DMS153 treated with DMSO at 0.1 percent for 48 hours (cell line): ENCODE measurements around the gene CDCP2.

ENCODE experiments used
- DNase-seq: peaks from one replicate; lab custom pipeline; 2025; ENCODE audit not compliant: unreplicated experiment; lab: John Stamatoyannopoulos, UW

The CDCP2 gene

DNA sequence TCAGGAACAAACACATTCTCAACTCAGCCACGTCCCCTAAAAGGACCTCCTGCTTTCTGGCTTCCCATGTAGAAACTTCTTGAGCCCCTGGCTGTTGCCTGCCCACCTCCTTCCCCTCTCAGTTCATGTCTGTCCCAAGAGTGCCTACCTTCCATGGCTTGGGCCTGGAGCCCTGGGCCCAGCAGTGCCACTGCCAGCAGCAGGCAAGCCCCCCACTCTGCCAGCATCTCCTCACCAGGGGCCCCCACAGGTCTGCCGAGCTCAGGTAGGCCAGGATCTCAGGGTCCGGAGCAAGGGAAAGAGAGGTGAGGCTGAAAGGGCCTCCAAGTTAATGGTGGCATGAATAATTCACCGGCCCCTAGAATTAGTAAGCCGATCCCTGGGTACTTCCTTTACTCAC, at the start of gene CDCP2:
TSS of gene CDCP2 (minus strand) at position 305 of the 400 bp plus-strand sequence. CDS start at position 227, 78 bp downstream.
- DNase-seq = no peak

- no peak for DNase-seq
These were observed 47.8 kb upstream of the CDCP2 start for GRCh38 chr1:54200519-54200997.

DNA sequence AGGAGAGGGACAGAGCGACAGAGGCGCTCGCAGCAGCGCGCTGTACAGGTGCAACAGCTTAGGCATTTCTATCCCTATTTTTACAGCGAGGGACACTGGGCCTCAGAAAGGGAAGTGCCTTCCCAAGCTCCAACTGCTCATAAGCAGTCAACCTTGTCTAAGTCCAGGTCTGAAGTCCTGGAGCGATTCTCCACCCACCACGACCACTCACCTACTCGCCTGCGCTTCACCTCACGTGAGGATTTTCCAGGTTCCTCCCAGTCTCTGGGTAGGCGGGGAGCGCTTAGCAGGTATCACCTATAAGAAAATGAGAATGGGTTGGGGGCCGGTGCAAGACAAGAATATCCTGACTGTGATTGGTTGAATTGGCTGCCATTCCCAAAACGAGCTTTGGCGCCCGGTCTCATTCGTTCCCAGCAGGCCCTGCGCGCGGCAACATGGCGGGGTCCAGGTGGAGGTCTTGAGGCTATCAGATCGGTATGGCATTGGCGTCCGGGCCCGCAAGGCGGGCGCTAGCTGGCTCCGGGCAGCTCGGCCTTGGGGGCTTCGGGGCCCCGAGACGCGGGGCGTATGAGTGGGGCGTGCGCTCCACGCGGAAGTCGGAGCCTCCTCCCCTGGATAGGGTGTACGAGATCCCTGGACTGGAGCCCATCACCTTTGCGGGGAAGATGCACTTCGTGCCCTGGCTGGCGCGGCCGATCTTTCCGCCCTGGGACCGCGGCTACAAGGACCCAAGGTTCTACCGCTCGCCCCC, 47.1 kb upstream of the CDCP2 start, which contains the start of the genes CYB5RL and MRPL37:
TSS of gene CYB5RL (minus strand) at position 266 of the 754 bp plus-strand sequence. CDS start 4,414 bp downstream, outside the sequence.
TSS of gene MRPL37 (plus strand) at position 403 of the 754 bp plus-strand sequence. CDS start at position 480, 77 bp downstream.
- DNase-seq = peak; percentile 96

DNA sequence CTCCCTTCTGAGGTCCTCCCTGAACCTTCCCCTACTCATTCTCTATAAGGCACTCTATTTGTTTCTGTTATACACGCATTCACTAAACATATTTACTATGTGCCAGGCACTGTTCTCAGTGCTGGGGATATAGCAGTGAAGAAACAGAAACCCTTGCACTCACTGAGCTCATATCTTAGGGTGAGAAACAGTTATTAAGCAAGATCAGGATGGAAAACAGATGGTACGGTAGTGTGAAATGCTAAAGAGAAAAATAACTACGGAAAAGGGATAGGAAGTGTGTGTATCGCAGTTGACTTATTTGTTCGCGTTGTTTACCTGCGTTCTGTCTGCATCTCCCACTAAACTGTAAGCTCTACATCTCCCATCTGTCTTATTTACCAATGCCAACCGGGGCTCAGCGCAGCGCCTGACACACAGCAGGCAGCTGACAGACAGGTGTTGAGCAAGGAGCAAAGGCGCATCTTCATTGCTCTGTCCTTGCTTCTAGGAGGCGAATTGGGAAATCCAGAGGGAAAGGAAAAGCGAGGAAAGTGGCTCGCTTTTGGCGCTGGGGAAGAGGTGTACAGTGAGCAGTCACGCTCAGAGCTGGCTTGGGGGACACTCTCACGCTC, 46.5 kb upstream of the CDCP2 start:
- DNase-seq = no peak

GRCh38 chr1:54193453-54193852, 40.7 kb upstream of the CDCP2 start:
- no peak for DNase-seq

DNA sequence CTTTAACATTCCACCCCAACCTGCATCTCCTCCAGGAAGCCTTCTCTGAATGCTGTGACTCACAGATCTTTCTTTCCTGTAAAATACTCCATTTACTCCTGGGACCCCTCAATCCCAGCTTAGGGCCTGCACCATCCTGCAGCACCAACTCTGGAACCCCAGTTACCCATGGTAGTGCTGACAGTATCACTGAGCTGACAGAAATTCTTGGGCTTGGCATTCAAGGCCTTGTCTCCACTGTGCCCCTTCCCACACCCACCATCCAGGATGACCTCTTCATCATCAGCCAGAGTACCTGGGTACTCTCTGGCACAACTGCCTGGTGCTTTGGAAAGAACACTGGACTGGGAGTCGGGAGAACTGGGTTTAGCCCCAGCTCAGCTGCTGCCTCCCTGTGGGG, 38.7 kb upstream of the CDCP2 start:
- DNase-seq = no peak

DNA sequence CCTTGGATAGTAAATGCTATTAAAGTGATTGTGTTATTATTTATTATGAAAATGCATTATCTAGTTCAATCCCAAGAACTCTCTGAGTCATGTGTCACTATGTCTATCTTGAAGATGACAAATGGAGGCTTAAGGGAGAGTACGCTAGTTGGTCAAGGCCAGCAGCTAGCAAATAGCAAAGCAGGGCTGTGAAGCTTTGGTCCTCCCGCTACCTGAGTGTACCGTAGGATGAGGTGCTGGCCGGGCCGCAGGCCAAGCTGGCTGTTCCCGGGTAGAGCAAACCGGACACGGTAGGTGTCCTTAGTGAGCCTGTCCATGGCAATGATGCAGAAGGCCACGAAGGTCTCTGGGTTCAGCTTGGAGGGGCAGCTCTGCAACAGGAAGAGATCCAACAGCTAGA, 37.7 kb upstream of the CDCP2 start:
- no peak for DNase-seq

GRCh38 chr1:54188291-54188690, 35.5 kb upstream of the CDCP2 start:
- DNase-seq = no peak

DNA sequence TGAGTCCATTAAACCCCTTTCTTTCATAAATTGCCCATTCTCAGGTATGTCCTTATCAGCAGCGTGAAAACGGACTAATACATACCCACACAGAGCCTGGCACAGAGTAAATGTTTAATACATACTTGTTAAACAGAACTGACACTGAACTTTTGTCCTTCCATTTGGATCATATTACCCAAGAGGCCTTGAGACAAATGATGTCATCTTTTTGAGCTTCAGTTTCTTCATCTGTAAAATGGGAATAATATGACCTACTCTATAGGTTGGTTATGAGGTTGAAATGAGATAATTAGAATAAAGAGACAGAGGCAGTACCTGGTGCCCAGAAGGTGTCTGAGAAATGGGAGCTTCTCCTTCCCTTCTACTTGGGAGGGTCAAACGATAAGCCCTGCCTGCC, 33.3 kb upstream of the CDCP2 start:
- DNase-seq = no peak

DNA sequence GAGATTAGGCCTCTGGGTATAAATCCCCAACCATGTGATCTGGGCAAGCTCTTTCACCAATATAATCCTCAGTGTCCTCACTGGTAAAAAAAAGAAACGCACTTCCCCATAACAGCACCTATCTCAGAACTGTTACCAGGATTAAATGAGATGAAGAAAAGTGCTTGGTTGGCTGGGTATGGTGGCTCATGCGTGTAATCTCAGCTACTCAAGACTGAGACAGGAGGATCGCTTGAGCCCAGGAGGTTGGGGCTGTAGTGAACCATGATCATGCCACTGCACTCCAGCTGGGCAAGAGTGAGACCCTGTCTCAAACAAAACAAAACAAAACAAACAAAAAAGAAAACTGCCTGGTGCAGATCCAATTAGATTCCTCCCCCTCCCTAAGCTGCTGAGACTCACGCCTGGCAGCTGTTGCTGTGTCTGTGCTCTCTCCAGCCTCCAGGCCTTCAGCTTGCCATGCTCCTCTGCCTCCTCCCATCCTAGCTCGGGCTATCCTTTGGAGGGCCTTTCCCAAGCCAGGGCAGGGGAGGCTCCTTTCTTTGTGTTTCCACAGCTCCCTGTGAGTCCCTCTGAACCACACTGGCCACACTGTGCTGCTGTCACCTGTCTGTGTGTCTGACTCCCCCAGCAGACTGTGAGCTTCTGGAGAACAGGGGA, 28.0 kb upstream of the CDCP2 start:
- no peak for DNase-seq

- no peak for DNase-seq
These were observed 25.7 kb upstream of the CDCP2 start for GRCh38 chr1:54178296-54179070.

DNA sequence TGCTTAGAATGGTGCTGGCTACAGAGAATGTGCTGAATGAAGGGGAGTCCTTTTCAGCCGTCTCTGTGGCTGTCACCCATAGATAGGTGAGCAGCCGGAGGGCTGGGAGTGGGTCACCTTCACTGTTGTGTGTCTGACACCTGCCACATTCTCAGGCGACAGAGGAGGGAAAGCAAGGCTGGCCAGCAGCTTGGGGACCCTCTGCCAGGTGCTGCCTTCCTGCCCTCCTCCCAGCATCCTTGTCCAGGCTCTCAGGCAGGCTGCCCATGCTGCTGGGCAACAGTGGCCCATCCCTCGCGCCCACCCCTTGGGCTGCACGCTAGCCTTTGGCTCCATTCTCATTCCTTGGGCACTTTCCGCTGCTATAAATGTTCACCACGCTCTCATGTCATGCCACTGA, 24.9 kb upstream of the CDCP2 start:
- DNase-seq = no peak

DNA sequence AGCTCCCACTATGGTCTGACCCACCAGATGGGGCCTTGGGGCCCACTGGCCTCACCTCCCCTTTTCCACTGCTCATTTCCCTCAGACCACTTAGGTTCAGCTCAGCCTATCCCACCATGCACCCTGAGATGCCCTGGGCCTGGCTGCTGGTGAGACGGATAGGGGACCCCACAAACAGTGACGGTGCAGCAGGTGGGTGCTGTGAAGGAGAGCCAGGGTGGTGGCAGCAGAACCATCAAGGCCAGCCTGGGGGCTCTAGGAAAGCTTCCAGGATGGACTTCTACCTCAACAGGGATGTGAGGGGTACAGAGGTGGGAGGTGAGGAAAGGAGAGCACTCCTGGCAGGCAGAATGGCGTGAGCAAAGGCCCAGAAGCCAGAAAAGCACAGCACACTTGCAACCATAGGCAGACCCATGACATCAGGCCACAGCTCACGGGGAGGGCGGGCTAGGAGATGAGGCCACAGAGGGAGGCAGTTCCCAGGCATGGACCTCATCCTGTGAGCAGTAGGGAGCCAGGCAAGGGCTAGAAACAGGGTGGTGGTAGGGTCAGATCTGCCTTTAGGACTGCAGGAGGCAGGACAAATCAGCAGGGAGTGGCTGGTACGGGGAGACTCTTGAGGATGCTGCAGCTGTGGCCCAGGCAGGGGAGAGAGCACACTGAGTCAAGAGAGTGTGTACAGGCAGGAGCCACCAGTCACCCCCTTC, 24.0 kb upstream of the CDCP2 start:
- DNase-seq = no peak

- DNase-seq = no peak
These were observed 21.3 kb upstream of the CDCP2 start for GRCh38 chr1:54174106-54174505.

DNA sequence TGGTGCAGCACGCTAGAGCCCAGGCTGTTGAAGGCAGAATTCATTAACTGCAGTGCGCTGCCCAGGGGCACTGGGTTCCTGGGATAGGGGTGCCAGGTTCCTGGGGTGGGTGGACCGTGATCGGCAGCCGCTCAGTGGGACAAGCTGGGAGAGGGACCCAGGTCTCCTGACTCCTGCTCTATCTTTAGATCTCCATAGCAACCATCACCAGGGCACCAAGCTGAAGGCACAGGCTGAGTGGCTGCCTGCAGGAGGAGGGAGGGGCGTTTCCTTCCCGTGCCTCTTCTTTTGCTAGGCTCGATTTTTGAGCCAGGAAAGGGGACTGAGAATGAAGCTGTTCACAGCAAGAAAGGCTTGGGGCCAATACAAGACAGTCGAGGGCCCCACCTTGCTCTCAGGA, 20.9 kb upstream of the CDCP2 start:
- DNase-seq = no peak

GRCh38 chr1:54172614-54173599, 20.1 kb upstream of the CDCP2 start:
- DNase-seq = no peak

DNA sequence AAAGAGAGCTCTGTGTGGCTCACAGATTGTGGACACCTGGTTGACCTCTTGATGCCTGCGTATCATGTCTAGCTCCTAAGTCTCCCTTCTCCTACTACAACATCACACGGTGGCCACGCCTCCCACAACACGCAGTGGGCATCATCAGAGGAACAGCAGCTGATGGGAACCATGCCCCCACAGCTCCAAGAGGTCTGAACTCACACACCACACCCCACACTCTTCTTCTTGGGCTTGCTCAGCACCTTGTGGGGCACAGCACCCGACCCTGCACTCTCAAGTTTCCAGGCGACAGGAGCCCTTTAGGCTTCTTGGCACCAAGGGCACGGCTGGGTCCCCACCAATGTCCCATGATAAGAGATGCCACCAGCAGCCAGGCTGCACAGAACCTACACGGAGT, 18.8 kb upstream of the CDCP2 start:
- no peak for DNase-seq

- no peak for DNase-seq
These were observed 18.2 kb upstream of the CDCP2 start for GRCh38 chr1:54171016-54171415.

DNA sequence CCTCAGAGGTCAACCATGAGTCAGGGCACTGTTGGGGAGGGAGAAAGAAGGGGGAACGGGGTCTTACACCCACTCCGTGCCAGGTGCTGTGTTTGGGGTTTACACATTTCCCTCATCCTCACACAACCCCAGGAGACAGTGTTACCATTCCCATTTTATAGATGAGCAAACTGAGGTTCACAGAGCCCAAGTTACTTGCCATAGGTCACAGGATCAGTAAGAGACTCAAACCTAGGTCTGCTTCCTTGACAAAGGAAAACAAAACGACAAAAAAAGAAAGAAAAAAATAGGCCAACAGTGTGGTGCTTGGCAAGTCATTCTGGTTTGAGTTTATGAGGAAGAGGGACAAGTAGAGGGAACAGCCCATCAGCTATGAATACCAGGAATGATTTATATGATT, 16.3 kb upstream of the CDCP2 start:
- DNase-seq = no peak
